IPS-18c (cell line): ENCODE data around the gene MYPOP.
"Not testable (repeated sequence)": the region's sequence is repeated elsewhere in the genome, so short reads cannot be mapped to it uniquely, and the experiment has no call there.

Experiments used
- H3K4me3 ChIP-seq: 2 replicates; pipeline ENCODE4 v1.7.0; 2013; ENCODE audit warnings: low read depth, mild to moderate bottlenecking, low read length, moderate library complexity; ENCODE audit not compliant: insufficient read depth
- H3K9me3 ChIP-seq: one replicate; pipeline ENCODE4 v1.6.1; 2013; ENCODE audit warnings: mild to moderate bottlenecking, low read length, moderate library complexity; ENCODE audit not compliant: control insufficient read depth, insufficient read depth

MYPOP gene

DNA sequence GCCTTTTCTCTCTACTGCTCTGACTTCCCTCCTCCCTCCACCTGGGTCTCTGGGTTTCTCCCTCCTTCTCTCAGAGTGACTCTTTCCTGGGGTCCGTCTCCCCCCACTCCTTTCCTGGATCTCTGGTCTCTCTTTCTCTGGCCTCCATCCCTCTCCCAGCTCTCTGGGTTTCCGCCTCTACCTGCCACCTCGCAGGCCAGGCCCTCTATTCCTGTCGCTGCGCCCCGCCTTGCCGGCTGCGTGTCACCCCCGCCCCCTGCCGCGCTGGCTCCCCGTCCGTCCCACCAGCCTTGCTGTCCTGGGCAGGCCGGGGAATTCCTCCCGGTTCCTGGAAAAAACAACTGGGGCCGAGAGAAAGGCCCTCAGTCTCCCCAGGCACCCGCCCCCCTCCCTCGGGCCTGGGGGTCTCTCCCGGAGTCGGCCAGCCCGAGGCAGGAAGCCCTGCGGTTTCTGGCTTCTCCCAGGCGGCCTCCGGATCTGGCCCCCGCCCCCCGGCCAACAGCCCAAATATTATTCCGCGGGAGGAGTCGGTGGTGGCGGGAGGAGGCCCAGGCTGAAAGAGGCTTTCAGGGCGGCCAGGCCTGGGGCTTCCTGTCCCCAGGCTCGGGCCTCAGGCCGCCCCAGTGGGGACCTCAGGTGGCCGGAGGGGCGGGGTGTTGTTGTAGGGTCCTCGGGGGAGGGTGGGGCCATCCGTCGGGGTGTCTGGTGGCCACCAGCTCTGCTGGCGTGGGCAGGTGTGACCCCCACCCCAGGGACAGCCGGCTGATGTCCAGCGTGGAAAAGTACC, 25.8 kb downstream of the MYPOP start:
- Histone ChIP-seq H3K4me3 (peak overlapping the region; percentile 41), H3K9me3 (no peaks in the 10 kb centered on the region)

DNA sequence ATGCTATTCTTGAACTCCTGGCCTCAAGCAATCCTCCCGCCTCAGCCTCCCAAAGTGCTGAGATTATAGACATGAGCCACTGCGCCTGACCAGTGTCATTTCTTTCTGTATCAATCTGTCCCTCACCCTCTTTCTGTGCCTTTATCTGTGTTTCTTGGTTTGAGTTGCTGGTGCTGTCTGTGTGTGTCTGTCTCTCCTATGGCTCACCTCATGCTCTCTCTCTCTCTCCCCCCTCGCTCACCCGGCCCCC, 26.3 kb downstream of the MYPOP start:
- H3K4me3 ChIP-seq: peak overlapping the region; percentile 41; the same call in 1 of the 2 replicates
- H3K9me3 ChIP-seq: no peaks in the 10 kb centered on the region

DNA sequence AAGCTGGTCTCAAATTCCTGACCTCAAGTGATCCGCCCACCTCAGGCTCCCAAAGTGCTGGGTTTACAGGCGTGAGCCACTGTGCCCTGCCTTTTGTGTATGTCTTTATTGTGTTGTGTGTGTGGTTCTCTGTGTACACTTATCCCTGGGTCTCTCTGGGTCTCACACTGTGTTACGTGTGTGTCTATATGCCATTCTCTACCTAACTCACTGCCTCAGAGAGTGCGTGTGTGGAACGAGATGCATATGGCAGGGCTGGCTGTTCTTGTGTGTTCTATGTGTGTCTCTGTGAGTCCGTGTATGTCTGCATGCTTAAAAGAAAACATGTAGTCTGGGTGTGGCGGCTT, 27.8 kb downstream of the MYPOP start:
- H3K4me3 ChIP-seq: no peak overlapping the region

DNA sequence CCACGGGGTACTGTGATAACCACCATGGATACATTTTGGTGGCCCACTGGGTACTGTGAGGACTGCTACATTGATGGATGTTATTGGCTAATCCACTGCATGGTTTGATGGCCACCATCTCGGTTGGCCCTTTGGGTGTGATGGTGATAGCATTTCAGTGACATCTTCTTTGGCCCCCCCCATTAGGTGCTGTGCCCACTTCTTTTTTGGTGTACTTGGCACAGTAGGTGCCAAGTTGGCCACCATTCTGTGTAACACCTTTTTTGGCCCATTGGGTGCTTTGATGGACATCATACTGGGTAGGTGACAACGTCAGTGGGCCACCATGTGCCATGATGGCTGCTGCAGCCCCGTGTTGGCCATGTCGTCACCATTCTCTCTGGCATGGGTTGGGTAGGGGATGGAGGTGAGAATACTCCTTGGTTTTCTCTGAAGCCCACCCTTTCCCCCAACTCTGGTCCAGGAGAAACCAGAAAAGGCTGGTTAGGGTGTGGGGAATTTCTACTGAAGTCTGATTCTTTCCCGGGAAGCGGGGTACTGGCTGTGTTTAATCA, 29.1 kb downstream of the MYPOP start:
- Histone ChIP-seq H3K4me3 (no peak overlapping the region), H3K9me3 (no peaks in the 10 kb centered on the region)

More for the DNA sequence above, 27.8 kb downstream of the MYPOP start:
- H3K9me3 ChIP-seq: no peaks in the 10 kb centered on the region

DNA sequence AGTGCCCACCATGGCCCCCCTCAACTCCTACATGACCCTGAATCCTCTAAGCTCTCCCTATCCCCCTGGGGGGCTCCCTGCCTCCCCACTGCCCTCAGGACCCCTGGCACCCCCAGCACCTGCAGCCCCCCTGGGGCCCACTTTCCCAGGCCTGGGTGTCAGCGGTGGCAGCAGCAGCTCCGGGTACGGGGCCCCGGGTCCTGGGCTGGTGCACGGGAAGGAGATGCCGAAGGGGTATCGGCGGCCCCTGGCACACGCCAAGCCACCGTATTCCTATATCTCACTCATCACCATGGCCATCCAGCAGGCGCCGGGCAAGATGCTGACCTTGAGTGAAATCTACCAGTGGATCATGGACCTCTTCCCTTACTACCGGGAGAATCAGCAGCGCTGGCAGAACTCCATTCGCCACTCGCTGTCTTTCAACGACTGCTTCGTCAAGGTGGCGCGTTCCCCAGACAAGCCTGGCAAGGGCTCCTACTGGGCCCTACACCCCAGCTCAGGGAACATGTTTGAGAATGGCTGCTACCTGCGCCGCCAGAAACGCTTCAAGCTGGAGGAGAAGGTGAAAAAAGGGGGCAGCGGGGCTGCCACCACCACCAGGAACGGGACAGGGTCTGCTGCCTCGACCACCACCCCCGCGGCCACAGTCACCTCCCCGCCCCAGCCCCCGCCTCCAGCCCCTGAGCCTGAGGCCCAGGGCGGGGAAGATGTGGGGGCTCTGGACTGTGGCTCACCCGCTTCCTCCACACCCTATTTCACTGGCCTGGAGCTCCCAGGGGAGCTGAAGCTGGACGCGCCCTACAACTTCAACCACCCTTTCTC, 30.1 kb downstream of the MYPOP start:
- H3K9me3 ChIP-seq: no peaks in the 10 kb centered on the region
- H3K4me3 ChIP-seq: no peak overlapping the region

DNA sequence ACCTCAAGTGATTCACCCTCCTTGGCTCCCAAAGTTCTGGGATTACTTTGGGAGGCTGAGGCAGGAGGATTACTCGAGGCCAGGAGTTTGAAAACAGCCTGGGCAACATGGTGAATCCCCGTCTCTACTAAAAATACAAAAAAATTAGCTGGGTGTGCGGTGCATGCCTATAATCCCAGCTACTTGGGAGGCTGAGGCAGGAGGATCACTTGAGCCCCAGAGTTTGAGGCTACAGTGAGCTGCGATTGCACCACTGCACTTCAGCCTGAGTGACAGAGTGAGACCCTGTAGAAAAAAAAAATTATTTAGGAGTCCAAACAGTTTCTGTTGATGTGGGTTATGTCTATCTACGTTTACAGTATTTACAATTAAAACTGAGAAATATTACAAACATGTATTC, 31.6 kb downstream of the MYPOP start:
- Histone ChIP-seq H3K9me3 (no peaks in the 10 kb centered on the region), H3K4me3 (no peak overlapping the region)

DNA sequence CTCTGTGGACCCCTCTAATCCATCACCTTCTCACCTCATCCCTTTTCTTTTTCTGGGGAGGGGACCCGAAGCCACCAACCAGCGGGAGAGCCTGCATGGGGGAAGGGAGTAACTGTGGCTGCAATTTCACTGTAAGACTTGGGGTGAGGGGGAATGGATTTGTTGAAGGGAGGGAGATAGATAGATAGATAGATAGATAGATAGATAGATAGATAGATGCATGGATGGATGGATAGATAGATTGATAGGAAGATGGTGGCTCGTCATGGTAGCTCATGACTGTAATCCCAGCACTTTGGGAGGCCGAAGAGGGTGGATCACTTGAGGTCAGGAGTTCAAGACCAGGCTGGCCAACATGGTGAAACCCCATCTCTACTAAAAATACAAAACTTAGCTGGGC, 35.2 kb downstream of the MYPOP start:
- not testable (repeated sequence) for H3K4me3 ChIP-seq, H3K9me3 ChIP-seq

DNA sequence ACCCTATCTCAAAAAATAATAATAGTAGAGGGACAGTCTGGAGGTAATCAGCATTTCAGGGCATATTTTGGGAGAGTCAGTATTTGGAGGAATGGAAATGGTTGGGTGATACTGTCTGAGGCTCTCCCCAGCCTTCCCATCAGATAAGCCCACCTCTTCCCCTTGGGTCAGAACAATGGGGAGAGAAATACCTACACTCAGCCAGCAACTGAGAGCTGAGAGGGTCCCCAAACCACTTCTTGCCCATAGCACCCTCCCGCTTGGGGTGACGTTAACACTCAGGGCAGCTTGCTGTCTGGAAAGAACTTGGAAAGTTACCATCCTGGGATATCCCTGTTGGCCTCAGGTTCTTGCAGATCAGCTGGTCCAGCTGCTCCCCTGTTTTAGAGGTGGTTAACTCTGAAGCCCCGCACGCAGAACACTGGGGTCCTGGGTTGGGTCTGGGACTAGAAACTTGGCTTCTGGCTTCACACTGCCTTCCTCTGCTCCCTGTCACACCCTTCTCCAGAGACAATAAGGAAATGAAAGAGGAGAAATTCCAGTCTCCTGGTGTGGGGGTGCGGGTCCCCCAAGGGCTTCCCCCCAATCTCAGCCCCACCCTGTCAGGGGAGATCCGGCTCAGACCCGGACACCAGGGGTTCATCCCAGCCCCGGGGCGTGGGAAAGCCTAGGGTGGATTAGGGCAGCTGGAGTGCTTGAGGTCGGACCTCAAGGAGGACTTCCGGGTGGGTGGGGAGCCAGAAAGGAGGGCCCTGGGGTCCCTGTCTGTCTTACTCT, 35.8 kb downstream of the MYPOP start:
- Histone ChIP-seq H3K9me3 (no peaks in the 10 kb centered on the region), H3K4me3 (no peak overlapping the region; the same call in 1 of the 2 replicates)

DNA sequence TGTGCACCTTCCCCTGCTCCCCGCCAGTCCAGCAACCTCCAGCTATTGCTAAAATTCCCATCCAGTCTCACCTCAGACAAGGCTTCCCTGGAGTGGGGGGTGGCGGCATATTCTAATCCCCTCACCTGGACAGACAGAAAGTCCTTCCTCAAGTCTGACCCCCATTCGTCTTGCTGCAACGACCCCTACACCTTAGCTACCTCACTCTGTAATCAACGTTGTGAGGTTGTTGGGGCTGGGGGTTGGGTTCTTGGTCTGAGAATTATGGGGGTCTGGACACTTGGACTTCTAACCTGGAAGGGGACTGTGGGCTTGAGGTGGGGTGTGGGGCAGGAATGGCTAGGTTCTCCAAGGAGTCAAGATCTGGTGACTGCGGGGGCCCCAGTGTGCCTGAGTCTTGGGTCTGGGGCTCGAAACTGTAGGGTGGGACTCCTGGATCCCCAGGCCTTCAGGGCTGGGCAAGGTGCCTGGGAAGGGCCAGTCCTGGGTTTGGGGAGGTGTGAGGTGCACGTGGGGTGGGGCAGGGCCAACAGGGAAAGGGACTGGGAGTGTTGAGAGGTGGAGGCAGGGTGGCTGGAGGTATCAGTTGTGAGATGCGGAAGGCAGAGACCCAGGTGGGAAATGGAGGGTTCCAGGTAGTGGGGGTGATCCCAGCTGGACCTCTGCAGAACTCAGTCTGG, 37.0 kb downstream of the MYPOP start:
- Histone ChIP-seq H3K9me3 (no peaks in the 10 kb centered on the region), H3K4me3 (peak overlapping the region; percentile 84)

DNA sequence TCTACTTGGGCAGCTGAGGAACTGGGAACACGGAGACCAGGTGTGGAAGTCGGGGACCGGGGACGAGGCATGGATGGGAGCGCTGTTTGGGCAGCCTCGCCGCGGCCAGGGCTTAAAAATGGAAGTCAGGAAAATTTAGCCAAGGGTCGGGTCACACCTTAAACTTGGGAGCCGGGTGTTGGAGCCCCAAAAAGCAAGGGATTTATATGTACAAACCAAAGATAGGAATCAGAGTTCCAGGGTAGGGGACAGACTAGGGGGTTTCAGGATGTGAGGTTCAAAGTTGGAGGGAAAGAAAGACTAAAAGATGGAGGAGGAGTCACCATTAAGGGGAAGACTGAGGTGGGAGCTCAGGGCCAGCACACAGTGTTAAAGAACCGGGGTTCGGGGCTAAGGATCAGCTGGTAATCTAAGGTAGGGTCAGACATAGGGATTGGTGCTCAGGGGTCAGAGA, 37.8 kb downstream of the MYPOP start:
- H3K4me3 ChIP-seq: peak overlapping the region; percentile 84
- H3K9me3 ChIP-seq: no peaks in the 10 kb centered on the region

DNA sequence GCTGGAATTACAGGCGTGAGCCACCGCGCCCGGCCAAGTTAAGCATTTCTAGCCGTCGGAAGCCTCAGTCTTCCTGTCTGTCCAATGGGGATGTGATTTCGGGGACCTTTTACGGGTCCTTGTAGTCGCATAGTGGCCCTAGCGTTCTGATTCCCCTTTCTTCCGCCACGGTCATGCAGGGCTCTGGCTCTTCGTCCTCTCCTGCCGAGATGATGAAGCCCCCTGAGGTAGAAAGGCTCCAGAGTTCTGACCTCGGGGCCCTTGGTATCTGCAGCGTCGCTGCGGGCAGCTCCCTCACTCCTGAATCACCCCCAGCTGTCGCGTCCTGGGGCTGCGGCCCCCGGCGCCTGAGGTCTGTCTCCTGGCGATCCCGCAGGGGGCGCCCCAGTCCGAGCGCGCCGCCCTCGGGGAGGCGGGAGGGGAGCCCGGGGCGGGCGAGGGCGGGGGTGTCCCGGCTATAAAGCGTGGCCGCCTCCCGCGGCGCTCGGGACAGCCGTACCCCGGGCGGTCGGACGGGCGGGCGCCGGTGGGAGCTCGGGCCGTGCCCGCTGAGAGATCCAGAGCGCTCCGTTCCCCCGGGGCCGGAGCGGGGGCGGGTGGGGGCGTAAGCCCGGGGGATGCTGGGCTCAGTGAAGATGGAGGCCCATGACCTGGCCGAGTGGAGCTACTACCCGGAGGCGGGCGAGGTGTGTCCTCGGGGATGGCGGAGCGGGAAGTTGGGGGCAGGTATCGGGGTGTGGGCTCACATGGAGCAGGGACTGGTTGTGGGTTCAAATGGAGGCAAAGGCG, 38.4 kb downstream of the MYPOP start, which contains the start of gene FOXA3:
FOXA3 (plus strand) TSS at position 487 of the 789 bp plus-strand sequence; CDS start at position 618, 131 bp downstream.
- H3K4me3 ChIP-seq: peak within 1 kb of the TSS; percentile 84

DNA sequence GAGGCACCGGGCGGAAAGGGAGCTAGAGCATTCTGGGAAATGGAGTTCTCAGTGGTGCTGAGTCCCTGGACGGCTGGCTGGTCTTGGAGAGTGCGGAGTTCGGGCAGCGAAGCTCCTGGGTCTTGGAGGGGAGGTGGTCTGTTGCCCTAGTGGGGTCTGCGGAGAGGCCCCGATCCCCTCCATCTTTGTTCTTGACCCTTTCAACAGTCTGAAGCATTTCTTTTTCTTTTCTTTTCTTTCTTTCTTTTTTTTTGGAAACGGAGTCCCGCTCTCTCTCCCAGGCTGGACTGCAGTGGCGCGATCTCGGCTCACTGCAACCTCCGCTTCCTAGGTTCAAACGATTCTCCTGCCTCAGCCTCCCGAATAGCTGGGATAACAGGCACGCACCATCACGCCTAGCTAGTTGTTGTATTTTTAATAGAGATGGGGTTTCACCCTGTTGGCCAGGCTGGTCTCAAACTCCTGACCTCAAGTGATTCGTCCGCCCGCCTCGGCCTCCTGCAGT, 39.0 kb downstream of the MYPOP start:
- Histone ChIP-seq H3K4me3 (peak overlapping the region; percentile 84; the same call in 1 of the 2 replicates), H3K9me3 (no peaks in the 10 kb centered on the region)

More for the DNA sequence above, 38.4 kb downstream of the MYPOP start, which contains the start of gene FOXA3:
- no peaks in the 10 kb centered on the region for H3K9me3 ChIP-seq

DNA sequence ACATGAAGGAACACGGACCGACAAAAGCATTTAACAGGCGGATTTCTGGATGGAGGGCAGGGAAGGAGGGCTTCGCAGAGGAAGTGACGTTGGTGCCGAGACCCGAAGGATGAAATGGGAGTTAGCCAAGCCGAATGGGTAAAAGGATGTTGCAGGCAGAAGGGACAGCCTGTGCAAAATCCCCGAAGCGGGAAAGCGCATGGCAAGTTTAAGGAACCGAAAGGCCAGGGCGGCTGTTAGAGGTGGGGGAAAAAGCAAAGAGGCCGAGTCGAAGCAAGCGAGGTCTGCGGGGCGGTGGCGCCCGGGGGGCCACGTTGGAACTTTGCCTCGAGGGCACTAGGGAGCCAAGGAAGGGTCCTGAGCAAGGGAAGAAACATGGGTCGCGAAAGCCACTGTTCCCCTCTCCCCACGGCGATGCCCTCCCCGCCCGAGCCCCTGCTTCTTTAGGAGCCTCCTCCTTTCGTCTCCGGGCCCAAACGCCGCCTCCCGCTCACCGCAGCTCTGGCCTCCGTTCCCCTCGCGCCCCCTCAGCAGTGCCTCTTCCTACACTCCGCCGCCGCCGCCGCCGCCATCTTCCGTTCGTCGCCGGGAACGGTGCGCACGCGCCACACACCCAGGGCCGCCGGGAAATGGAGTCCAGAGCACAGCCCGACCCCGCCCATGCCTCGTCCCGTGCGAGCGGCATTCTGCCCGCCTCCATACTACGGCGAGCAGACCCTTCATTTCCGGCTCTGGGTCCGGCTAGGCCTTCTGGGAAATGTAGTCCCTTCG, 39.7 kb downstream of the MYPOP start, which contains the start of gene SYMPK:
SYMPK (minus strand) TSS at position 584 of the 771 bp plus-strand sequence. CDS start 8,652 bp downstream, outside the sequence.
- Histone ChIP-seq H3K4me3 (peak within 1 kb of the TSS; percentile 87), H3K9me3 (no peaks in the 10 kb centered on the region)

DNA sequence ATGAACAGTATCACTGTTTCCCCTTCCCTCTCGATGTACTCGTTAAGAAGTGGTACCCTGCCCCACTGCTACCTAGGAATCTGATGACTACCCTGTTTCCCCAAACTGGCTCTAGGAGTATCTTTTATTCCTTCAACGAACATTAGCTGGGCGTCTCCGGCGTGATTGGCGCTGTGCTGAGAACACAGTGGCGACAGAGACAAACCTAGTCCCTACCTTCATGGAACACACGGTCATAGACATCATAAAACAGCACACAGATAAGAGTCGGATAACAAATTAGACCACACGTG, 40.2 kb downstream of the MYPOP start:
- Histone ChIP-seq H3K4me3 (peak overlapping the region; percentile 87), H3K9me3 (no peaks in the 10 kb centered on the region)
